Measurements from ENCODE around the gene TMEM92. TPM values are rescaled to one million over a fixed set of nuclear protein-coding genes. Genes with fewer than 3 reads are reported as not detected.

TMEM92 gene
- total RNA-seq, 4 donors from 2014 or later: 0.16 TPM; not detected in 3

- Histone ChIP-seq H3K27ac (peak overlapping the region; percentile 85 to 90 (median 87)), H3K9me3 (no peaks in the 10 kb centered on the region), H3K36me3 (no peaks in the 10 kb centered on the region), H3K4me3 (no peak overlapping the region), H3K4me1 (peaks cover 11 to 41% (median 14%) of the 10 kb centered on the region in 3 donors), H3K27me3 (no peaks in the 10 kb centered on the region)
- TF ChIP-seq CTCF (IDR thresholded peaks at IDR 0.05) (no peak), POLR2AphosphoS5 (IDR thresholded peaks at IDR 0.05) (peak; percentile 98)
- peak; percentile 97 for ATAC-seq
- 10 to 50% methylated on average over 2 to 4 of the region's 8 CpGs for WGBS, 2 donors (ENCODE audit: low coverage in 1 of 2)
Measured at GRCh38 chr17:50289991-50290702, 15.9 kb downstream of the TMEM92 start.

- Histone ChIP-seq H3K27me3 (no peaks in the 10 kb centered on the region), H3K4me1 (peaks cover 11 to 41% (median 14%) of the 10 kb centered on the region in 3 donors), H3K9me3 (no peaks in the 10 kb centered on the region), H3K27ac (peak overlapping the region in 3 of 4 donors; percentile 85 to 88 (median 86)), H3K36me3 (no peaks in the 10 kb centered on the region), H3K4me3 (no peak overlapping the region)
- TF ChIP-seq POLR2AphosphoS5 (IDR thresholded peaks at IDR 0.05) (no peak), POLR2A (IDR thresholded peaks at IDR 0.05) (no peak), CTCF (IDR thresholded peaks at IDR 0.05) (no peak), EP300 (IDR thresholded peaks at IDR 0.05) (no peak)
- 50 to 54% methylated on average over 1 of the region's 1 CpG for WGBS, 2 donors (ENCODE audit: low coverage in 1 of 2)
- no peak for ATAC-seq
Measured at GRCh38 chr17:50290933-50291332, 16.7 kb downstream of the TMEM92 start.

- TF ChIP-seq CTCF (IDR thresholded peaks at IDR 0.05): no peak
- no peak for TF ChIP-seq POLR2AphosphoS5 (IDR thresholded peaks at IDR 0.05)
- no peak for TF ChIP-seq EP300 (IDR thresholded peaks at IDR 0.05)
- TF ChIP-seq POLR2A (IDR thresholded peaks at IDR 0.05): no peak
- Histone ChIP-seq H3K36me3 (no peaks in the 10 kb centered on the region), H3K4me3 (no peak overlapping the region), H3K27ac (no peak overlapping the region), H3K4me1 (peaks cover 11 to 40% (median 14%) of the 10 kb centered on the region in 3 donors), H3K9me3 (no peaks in the 10 kb centered on the region), H3K27me3 (no peaks in the 10 kb centered on the region)
- ATAC-seq: no peak
- WGBS, 2 donors (ENCODE audit: low coverage in 1 of 2): 85 to 92% methylated on average over 2 to 3 of the region's 3 CpGs
Measured at GRCh38 chr17:50292465-50292864, 18.2 kb downstream of the TMEM92 start.

GRCh38 chr17:50295021-50295420 lies 20.8 kb downstream of the TMEM92 start:
- no peak for ATAC-seq
- Histone ChIP-seq H3K9me3 (no peaks in the 10 kb centered on the region), H3K27me3 (no peaks in the 10 kb centered on the region), H3K4me3 (no peak overlapping the region), H3K27ac (no peak overlapping the region), H3K4me1 (peaks cover 5 to 15% (median 7%) of the 10 kb centered on the region in 3 donors), H3K36me3 (no peaks in the 10 kb centered on the region)
- TF ChIP-seq POLR2A (IDR thresholded peaks at IDR 0.05): no peak
- WGBS, 2 donors (ENCODE audit: low coverage in 1 of 2): 54 to 71% methylated on average over 3 to 4 of the region's 4 CpGs

GRCh38 chr17:50297407-50297865 lies 23.2 kb downstream of the TMEM92 start:
- Histone ChIP-seq H3K4me1 (peaks cover 0 to 4% (median 0%) of the 10 kb centered on the region in 3 donors), H3K27me3 (no peaks in the 10 kb centered on the region), H3K9me3 (no peaks in the 10 kb centered on the region), H3K4me3 (no peak overlapping the region), H3K27ac (no peak overlapping the region), H3K36me3 (no peaks in the 10 kb centered on the region)
- 0 to 40% methylated on average over 1 to 5 of the region's 7 CpGs for WGBS, 2 donors (ENCODE audit: low coverage in 1 of 2)
- peak; percentile 86 for ATAC-seq
- TF ChIP-seq POLR2A (IDR thresholded peaks at IDR 0.05): no peak
- TF ChIP-seq POLR2AphosphoS5 (IDR thresholded peaks at IDR 0.05): no peak
- peak in 3 of 4 experiments; percentile 94 to 97 (median 95) for TF ChIP-seq CTCF (IDR thresholded peaks at IDR 0.05)
- no peak for TF ChIP-seq EP300 (IDR thresholded peaks at IDR 0.05)
